PC-3 (cell line): ENCODE results near the gene CBX7. TPM values are rescaled to one million over a fixed set of nuclear protein-coding genes. Genes with fewer than 3 reads are reported as not detected.

Experiments used
- ATAC-seq: fragments of 200-7000 bp; cut with Tn5 transposase; 2 replicates; pipeline ENCODE4 v1.9.1; 2020; ENCODE audit warnings: mild to moderate bottlenecking, moderate library complexity
- BruUV-seq: library from RNA; stranded (reverse); fragments of 400-500 nt; replicated peaks from 2 replicates; lab custom pipeline; 2021; lab: Mats Ljungman, UMichigan
- CTCF ChIA-PET: fragments of 300-600 bp; sonication (Branson Sonifier 250); formaldehyde crosslinking; loops from one replicate; lab custom pipeline; 2022; ENCODE audit warnings: antibody characterized with exemption; lab: Charles Lee
- POLR2A ChIA-PET: fragments of 300-600 bp; sonication (Branson Sonifier 250); formaldehyde crosslinking; loops from one replicate; lab custom pipeline; 2022; ENCODE audit warnings: antibody characterized with exemption; ENCODE audit not compliant: unreplicated experiment; lab: Charles Lee
- DNase-seq: peaks from one replicate; pipeline ENCODE4 v3.0.0-alpha.2; 2015
- H2AFZ ChIP-seq: fragments of 300-600 bp; sonication (generic); 2 replicates; pipeline ENCODE4 v1.6.0; 2016; ENCODE audit warnings: antibody characterized with exemption, low read length
- H3F3A ChIP-seq: fragments of 300-600 bp; sonication (generic); one replicate; pipeline ENCODE4 v1.6.0; 2017; ENCODE audit warnings: antibody characterized with exemption, low read length, control low read depth, mild to moderate bottlenecking; ENCODE audit not compliant: unreplicated experiment
- H3K27ac ChIP-seq: fragments of 300-600 bp; sonication (generic); 2 replicates; pipeline ENCODE4 v1.5.1; 2016; ENCODE audit warnings: mild to moderate bottlenecking, low read length
- H3K27me3 ChIP-seq: fragments of 300-600 bp; sonication (generic); 2 replicates; pipeline ENCODE4 v1.6.1; 2016; ENCODE audit warnings: low read length, mixed read lengths
- H3K36me3 ChIP-seq: fragments of 300-600 bp; sonication (generic); 2 replicates; pipeline ENCODE4 v1.6.1; 2016; ENCODE audit warnings: low read depth, mixed run types, low read length, mixed read lengths
- H3K4me1 ChIP-seq: fragments of 300-600 bp; sonication (generic); 2 replicates; pipeline ENCODE4 v1.5.1; 2016; ENCODE audit warnings: low read length; ENCODE audit not compliant: insufficient read depth
- H3K4me2 ChIP-seq: fragments of 300-600 bp; sonication (generic); 2 replicates; pipeline ENCODE4 v1.6.0; 2016; ENCODE audit warnings: low read length
- H3K4me3 ChIP-seq: fragments of 300-600 bp; sonication (generic); 2 replicates; pipeline ENCODE4 v1.5.1; 2016; ENCODE audit warnings: mild to moderate bottlenecking, low read length, mixed read lengths
- H3K79me2 ChIP-seq: fragments of 300-600 bp; sonication (generic); 2 replicates; pipeline ENCODE4 v1.6.1; 2017; ENCODE audit warnings: low read length, mixed read lengths
- H3K9ac ChIP-seq: fragments of 300-600 bp; sonication (generic); 2 replicates; pipeline ENCODE4 v1.6.0; 2016; ENCODE audit warnings: mild to moderate bottlenecking, low read length
- H3K9me2 ChIP-seq: fragments of 300-600 bp; sonication (generic); replicated peaks from 2 replicates; pipeline ENCODE4 v1.6.1; 2016; ENCODE audit warnings: mixed run types, low read length, mixed read lengths
- H3K9me3 ChIP-seq: fragments of 300-600 bp; sonication (generic); 2 replicates; pipeline ENCODE4 v1.6.1; 2016; ENCODE audit warnings: low read length, mixed read lengths
- H4K20me1 ChIP-seq: fragments of 300-600 bp; sonication (generic); 2 replicates; pipeline ENCODE4 v1.6.1; 2016; ENCODE audit warnings: low read length, mixed read lengths
- CTCF ChIP-seq: fragments of 300-600 bp; sonication (generic); conservative IDR thresholded peaks from 2 replicates; pipeline ENCODE4 v1.5.1; 2017; ENCODE audit warnings: antibody characterized with exemption, low read depth, mild to moderate bottlenecking, low read length
- EZH2 ChIP-seq: fragments of 300-600 bp; sonication (generic); IDR thresholded peaks from one replicate; pipeline ENCODE4 v1.6.1; 2017; ENCODE audit warnings: antibody characterized with exemption, mild to moderate bottlenecking, low read length; ENCODE audit not compliant: unreplicated experiment
- EZH2phosphoT487 ChIP-seq: fragments of 300-600 bp; sonication (generic); IDR thresholded peaks from 2 replicates; pipeline ENCODE4 v1.6.1; 2018; ENCODE audit warnings: mild to moderate bottlenecking, antibody characterized with exemption, low read length, borderline replicate concordance
- intact Hi-C: fragments of 100-400 bp; cut with micrococcal nuclease; formaldehyde crosslinking; loops from 2 replicates; pipeline ENCODE4 v1.9.0; 2023
- total RNA-seq: library from RNA; depleted of rRNA; stranded (reverse); fragments of >200 nt; gene quantifications from 2 replicates; pipeline ENCODE4 v1.2.3, GENCODE V29; 2014

Gene CBX7
- total RNA-seq, 1 experiment from 2014 or later: 8.6 TPM

- DNase-seq (peak; percentile 81), ATAC-seq (peak; percentile 32)
- Histone ChIP-seq H3K4me1 (peaks cover 63% of the 10 kb centered on the region), H3K27ac (peak overlapping the region; percentile 77), H2AFZ (no peak overlapping the region), H3K4me2 (peak overlapping the region; percentile 59), H3K9me2 (no peaks in the 10 kb centered on the region), H3F3A (peaks cover 4% of the 10 kb centered on the region), H3K9ac (peak overlapping the region; percentile 41; the same call in 1 of the 2 replicates), H3K27me3 (no peaks in the 10 kb centered on the region), H4K20me1 (no peaks in the 10 kb centered on the region), H3K79me2 (no peaks in the 10 kb centered on the region), H3K36me3 (no peaks in the 10 kb centered on the region), H3K9me3 (no peaks in the 10 kb centered on the region), H3K4me3 (no peak overlapping the region)
- TF ChIP-seq EZH2phosphoT487 (no peak), CTCF (peak; percentile 21; the same call in 1 of the 2 replicates), EZH2 (no peak)
- CTCF ChIA-PET: no interaction called here
- BruUV-seq: no TSS peak
- intact Hi-C loops: loop anchor here (2.0 kb wide), 2 partner anchors 40 to 78 kb away; no protein-coding TSS in a partner anchor
- POLR2A ChIA-PET: interaction anchor here (0.6 kb wide), 3 partner anchors 40 to 478 kb away, joined by 3 to 6 read pairs (median 3); no protein-coding TSS in a partner anchor
Observed at GRCh38 chr22:39174498-39175352, 22.2 kb upstream of the CBX7 start.

DNA sequence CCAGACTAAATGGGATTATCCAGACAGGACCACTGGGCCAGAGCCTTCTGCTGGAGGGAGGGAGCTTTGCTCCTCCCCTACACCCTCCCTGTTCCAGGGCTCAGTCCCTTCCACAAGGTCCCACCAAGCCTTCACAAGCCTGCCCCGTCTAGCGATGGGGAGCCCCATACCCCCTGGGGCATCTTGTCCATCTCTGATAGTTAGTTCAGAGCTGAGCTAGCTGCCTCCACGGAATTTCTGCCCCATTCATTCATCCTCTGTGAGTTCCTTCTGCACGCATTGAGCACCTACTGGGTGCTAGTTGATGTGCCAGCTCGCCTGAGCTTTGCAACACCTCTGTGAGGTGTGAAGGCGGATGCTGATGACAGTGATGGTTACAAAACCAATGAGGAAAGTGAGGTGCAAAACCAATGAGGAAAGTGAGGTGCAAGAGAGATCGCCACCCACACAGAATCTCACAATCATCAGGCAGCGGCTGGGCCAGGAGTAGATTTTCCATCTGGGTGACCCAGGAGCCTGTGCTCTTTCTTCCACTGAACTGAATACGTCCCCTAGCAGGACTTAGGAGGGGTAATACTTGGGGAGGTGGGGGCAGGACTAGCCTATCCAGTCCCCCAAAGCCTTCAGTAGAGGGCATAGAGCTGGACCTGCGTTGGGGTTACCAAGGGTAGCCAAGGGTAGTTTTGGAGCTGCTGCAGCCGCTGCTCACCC lies 21.5 kb upstream of the CBX7 start:
- H3K9me2 ChIP-seq: no peaks in the 10 kb centered on the region
- no peak for DNase-seq
- no peaks in the 10 kb centered on the region for H3K36me3 ChIP-seq
- peaks cover 61% of the 10 kb centered on the region for H3K4me1 ChIP-seq
- intact Hi-C loops: loop anchor here (2.0 kb wide), 2 partner anchors 41 to 79 kb away; no protein-coding TSS in a partner anchor
- no peak for TF ChIP-seq EZH2phosphoT487
- TF ChIP-seq EZH2: no peak
- no peak for TF ChIP-seq CTCF
- H3K79me2 ChIP-seq: no peaks in the 10 kb centered on the region
- no peak overlapping the region for H2AFZ ChIP-seq
- CTCF ChIA-PET: no interaction called here
- BruUV-seq: no TSS peak
- no peak for ATAC-seq
- H3K27me3 ChIP-seq: no peaks in the 10 kb centered on the region
- peaks cover 4% of the 10 kb centered on the region for H3F3A ChIP-seq
- H3K9me3 ChIP-seq: no peaks in the 10 kb centered on the region
- peak overlapping the region; percentile 59 for H3K4me2 ChIP-seq
- no peak overlapping the region for H3K4me3 ChIP-seq
- no peaks in the 10 kb centered on the region for H4K20me1 ChIP-seq
- POLR2A ChIA-PET: interaction anchor here (0.6 kb wide), 2 partner anchors 41 to 46 kb away, joined by 3 read pairs; no protein-coding TSS in a partner anchor
- H3K9ac ChIP-seq: peak overlapping the region; percentile 41; the same call in 1 of the 2 replicates
- peak overlapping the region; percentile 77 for H3K27ac ChIP-seq
